K562 (cell line): ENCODE measurements around the gene RBBP5. TPM values are rescaled to one million over a fixed set of nuclear protein-coding genes. Genes with fewer than 3 reads are reported as not detected.

Experiments used
- CBX2 ChIP-seq: fragments of 200-600 bp; sonication (generic); IDR thresholded peaks from one replicate; pipeline ENCODE4 v1.6.1; 2012; ENCODE audit warnings: mild to moderate bottlenecking, low read length, inconsistent platforms; ENCODE audit not compliant: insufficient read depth, poor library complexity, severe bottlenecking
- E2F8 ChIP-seq: fragments of 450-650 bp; IDR thresholded peaks from 2 replicates; pipeline ENCODE4 v1.7.1; 2018; ENCODE audit warnings: mild to moderate bottlenecking, low read depth; ENCODE audit not compliant: partially characterized antibody
- KAT7 ChIP-seq: sonication (generic); formaldehyde crosslinking; IDR thresholded peaks from 2 replicates; pipeline ENCODE4 v1.8.0; 2022; ENCODE audit warnings: missing genetic modification reagents, mild to moderate bottlenecking, borderline replicate concordance
- LARP7 ChIP-seq: fragments of 450-650 bp; IDR thresholded peaks from 2 replicates; pipeline ENCODE4 v1.6.1; 2016
- PHF8 ChIP-seq: fragments of 200-600 bp; sonication (generic); IDR thresholded peaks from 2 replicates; pipeline ENCODE4 v1.6.1; 2012; ENCODE audit warnings: mixed run types, mild to moderate bottlenecking, inconsistent platforms, low read length, moderate library complexity, borderline replicate concordance
- RAD51 ChIP-seq: fragments of 450-650 bp; IDR thresholded peaks from 2 replicates; pipeline ENCODE4 v1.7.1; 2016; ENCODE audit warnings: low read depth, mild to moderate bottlenecking, borderline replicate concordance
- SIRT6 ChIP-seq: IDR thresholded peaks from one replicate; pipeline ENCODE4 v1.6.1; 2012; ENCODE audit warnings: low read depth, mild to moderate bottlenecking, control low read depth, inconsistent platforms, low read length, moderate library complexity
- ZNF785 ChIP-seq: fragments of 250-450 bp; sonication (Bioruptor Pico); IDR thresholded peaks from 2 replicates; pipeline ENCODE4 v1.4.0; 2020; ENCODE audit warnings: mild to moderate bottlenecking
- polyA plus RNA-seq, 8 experiments: library from polyadenylated mRNA; depleted of rRNA in 4 of 8; stranded (reverse) in 5 of 8; unstranded in 3 of 8; fragments of >200 nt; fragmentation: Nextera tagmentation in 2 of 8; fragmentation: Illumina TruSeq in 1 of 8; extraction: Ambion mirVana in 2 of 8; extraction: Trizol in 1 of 8; gene quantifications; 2 replicates each; pipeline versions ENCODE4 v1.2.1 to v1.2.3, GENCODE V29; 2011 to 2014; ENCODE audit warnings: inconsistent platforms in 1 of 8, missing spikeins in 1 of 8
- total RNA-seq, 7 experiments: library from RNA; depleted of rRNA in 6 of 7; stranded (reverse); fragments of >200 nt in 6 of 7; fragmentation: Illumina TruSeq in 2 of 7; extraction: Trizol in 2 of 7; gene quantifications; 2 replicates each; pipeline versions ENCODE4 v1.2.1 to v1.2.3, GENCODE V29; 2011 to 2021; ENCODE audit warnings: low replicate concordance in 1 of 7
- TF ChIP-seq, protein P1 (sequence below), 2 experiments: fragments of 450-650 bp; formaldehyde crosslinking in 1 of 2; IDR thresholded peaks; 2 replicates each; pipeline versions ENCODE4 v1.4.0 to v1.6.1; 2014 to 2020; ENCODE audit warnings: mild to moderate bottlenecking in 2 of 2, borderline replicate concordance in 1 of 2, low read depth in 1 of 2
- TF ChIP-seq, protein P2 (sequence below): fragments of 450-650 bp; conservative IDR thresholded peaks from 2 replicates; pipeline ENCODE4 v1.6.1; 2016; ENCODE audit warnings: missing genetic modification characterization, low read depth, mild to moderate bottlenecking, missing compliant biosample characterization, moderate library complexity

Gene RBBP5
- total and polyA plus RNA-seq, 9 of the 15 experiments (the other 6 are each of a cell fraction or from before 2014, with no cell fraction given), result 17.2 to 37.4 (median 28.4) TPM

DNA sequence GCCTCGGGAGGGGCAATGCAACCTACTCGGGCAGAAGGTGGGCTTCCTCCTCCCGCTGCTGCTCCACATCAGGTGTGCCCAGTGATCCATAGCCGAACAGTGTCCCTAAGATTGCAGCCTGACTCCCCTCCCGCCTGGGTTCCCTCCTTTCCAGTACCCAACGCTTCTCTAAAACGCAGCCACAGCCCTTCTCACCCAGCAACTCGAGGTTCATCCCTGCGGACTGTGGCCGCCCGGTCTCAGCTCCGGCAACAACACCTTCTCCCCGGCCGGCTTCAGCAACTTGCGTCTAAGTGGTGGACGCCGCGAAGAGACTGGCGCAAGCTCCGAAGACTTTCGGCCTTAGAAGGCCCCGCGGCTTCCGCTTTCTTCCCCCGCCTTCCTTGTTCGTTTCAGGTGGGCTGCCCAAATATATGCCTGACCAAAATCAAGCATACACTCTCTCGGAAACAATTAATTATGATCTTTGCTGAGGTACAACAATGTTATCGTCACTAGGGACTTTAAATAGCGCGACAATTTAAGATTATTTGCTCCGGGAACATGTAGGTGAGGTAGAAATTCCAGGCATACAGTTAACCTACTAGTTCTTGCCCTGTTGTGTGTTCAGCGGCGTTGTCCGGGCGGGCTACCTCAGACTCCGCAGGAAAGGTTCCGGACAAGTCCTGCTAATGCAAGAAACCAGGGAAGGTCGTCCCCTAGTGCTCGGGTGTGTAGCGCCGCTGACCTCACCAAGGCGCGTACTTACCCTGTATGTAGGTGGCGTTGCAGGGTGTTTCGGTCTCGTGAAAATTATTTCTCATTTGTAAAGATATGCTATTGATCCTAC, at the start of gene RBBP5 (continued):
- peak; percentile 92 for TF ChIP-seq E2F8
- TF ChIP-seq, protein P1, sequence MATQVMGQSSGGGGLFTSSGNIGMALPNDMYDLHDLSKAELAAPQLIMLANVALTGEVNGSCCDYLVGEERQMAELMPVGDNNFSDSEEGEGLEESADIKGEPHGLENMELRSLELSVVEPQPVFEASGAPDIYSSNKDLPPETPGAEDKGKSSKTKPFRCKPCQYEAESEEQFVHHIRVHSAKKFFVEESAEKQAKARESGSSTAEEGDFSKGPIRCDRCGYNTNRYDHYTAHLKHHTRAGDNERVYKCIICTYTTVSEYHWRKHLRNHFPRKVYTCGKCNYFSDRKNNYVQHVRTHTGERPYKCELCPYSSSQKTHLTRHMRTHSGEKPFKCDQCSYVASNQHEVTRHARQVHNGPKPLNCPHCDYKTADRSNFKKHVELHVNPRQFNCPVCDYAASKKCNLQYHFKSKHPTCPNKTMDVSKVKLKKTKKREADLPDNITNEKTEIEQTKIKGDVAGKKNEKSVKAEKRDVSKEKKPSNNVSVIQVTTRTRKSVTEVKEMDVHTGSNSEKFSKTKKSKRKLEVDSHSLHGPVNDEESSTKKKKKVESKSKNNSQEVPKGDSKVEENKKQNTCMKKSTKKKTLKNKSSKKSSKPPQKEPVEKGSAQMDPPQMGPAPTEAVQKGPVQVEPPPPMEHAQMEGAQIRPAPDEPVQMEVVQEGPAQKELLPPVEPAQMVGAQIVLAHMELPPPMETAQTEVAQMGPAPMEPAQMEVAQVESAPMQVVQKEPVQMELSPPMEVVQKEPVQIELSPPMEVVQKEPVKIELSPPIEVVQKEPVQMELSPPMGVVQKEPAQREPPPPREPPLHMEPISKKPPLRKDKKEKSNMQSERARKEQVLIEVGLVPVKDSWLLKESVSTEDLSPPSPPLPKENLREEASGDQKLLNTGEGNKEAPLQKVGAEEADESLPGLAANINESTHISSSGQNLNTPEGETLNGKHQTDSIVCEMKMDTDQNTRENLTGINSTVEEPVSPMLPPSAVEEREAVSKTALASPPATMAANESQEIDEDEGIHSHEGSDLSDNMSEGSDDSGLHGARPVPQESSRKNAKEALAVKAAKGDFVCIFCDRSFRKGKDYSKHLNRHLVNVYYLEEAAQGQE (IDR thresholded peaks at IDR 0.05; ENCODE audit: borderline replicate concordance), result peak; percentile 56; the same call in 1 of the 2 replicates
- TF ChIP-seq, protein P1 (CRISPR knock-in tag; IDR thresholded peaks at IDR 0.05; ENCODE audit: low read depth), result 0 out of 2 replicates have a peak, but pooled peaks have one; percentile 20
- TF ChIP-seq LARP7, result 0 out of 2 replicates have a peak, but pooled peaks have one; percentile 13
- TF ChIP-seq KAT7 (CRISPR knock-in tag), result peak; percentile 91; the same call in 1 of the 2 replicates
- TF ChIP-seq RAD51, result peak; percentile 46; the same call in 1 of the 2 replicates
- TF ChIP-seq ZNF785, result no peak
- TF ChIP-seq, protein P2, sequence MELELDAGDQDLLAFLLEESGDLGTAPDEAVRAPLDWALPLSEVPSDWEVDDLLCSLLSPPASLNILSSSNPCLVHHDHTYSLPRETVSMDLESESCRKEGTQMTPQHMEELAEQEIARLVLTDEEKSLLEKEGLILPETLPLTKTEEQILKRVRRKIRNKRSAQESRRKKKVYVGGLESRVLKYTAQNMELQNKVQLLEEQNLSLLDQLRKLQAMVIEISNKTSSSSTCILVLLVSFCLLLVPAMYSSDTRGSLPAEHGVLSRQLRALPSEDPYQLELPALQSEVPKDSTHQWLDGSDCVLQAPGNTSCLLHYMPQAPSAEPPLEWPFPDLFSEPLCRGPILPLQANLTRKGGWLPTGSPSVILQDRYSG (tag), result peak; percentile 60; the same call in 1 of the 2 replicates
- peak; percentile 97 for TF ChIP-seq PHF8
- TF ChIP-seq SIRT6, result no peak
- no peak for TF ChIP-seq CBX2
